Right forelimb (tissue), 1 donor: ENCODE measurements around the gene PPP2R1B.

Experiments used
- DNase-seq: peaks from one replicate; pipeline ENCODE4 v3.0.0-alpha.2; 2018

The PPP2R1B gene

GRCh38 chr11:111684251-111684650 is 81.9 kb downstream of the PPP2R1B start:
- DNase-seq = no peak

- DNase-seq = no peak
Measured at GRCh38 chr11:111683806-111684205, 82.4 kb downstream of the PPP2R1B start.

- DNase-seq = no peak
Measured at GRCh38 chr11:111680486-111681175, 85.6 kb downstream of the PPP2R1B start.
